GM12801 (cell line): ENCODE measurements around the gene RAB17.
A peak's percentile ranks its signal among the peaks of the same experiment; 100 is the strongest.

Source experiments
- TF ChIP-seq, protein P1 (sequence below): IDR thresholded peaks from one replicate; pipeline ENCODE4 v1.5.1; 2011; ENCODE audit warnings: control low read depth; ENCODE audit not compliant: insufficient read length; ENCODE audit errors: extremely low read depth

The RAB17 gene

DNA sequence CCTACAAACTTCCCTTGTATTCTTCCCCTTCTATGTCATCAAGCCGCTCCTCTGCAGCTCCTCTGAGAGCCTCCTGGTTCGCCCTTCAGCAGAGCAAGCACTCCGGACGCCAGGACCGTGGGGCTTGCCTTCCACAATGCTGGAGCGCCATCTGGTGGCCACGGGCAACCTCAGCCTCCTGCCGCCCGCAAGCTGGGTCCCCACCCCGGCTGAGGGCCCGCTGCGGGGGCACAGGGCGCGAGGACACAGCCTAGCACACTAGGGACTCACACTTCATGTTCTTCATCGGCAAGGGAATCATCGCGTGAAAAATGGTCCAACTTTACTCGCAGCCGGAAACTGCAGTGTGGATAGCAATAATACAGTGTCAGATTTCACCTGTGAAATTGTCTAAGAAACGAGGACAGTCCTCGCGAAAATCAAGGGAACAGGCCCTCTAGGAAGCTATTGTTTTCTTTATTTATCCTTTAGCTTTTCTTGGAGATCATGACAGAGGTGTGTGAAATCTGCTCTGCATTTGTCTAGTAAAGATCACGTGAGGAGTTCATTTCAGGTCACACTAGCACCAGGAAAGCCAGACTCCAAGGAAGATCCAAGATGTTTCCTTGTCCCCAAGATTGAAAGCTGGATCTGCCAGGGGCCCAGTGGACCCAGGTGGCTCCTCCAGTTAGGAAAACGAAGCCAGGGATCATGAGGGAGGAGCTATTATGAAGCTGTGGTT, 18.4 kb downstream of the RAB17 start:
- TF ChIP-seq, protein P1, sequence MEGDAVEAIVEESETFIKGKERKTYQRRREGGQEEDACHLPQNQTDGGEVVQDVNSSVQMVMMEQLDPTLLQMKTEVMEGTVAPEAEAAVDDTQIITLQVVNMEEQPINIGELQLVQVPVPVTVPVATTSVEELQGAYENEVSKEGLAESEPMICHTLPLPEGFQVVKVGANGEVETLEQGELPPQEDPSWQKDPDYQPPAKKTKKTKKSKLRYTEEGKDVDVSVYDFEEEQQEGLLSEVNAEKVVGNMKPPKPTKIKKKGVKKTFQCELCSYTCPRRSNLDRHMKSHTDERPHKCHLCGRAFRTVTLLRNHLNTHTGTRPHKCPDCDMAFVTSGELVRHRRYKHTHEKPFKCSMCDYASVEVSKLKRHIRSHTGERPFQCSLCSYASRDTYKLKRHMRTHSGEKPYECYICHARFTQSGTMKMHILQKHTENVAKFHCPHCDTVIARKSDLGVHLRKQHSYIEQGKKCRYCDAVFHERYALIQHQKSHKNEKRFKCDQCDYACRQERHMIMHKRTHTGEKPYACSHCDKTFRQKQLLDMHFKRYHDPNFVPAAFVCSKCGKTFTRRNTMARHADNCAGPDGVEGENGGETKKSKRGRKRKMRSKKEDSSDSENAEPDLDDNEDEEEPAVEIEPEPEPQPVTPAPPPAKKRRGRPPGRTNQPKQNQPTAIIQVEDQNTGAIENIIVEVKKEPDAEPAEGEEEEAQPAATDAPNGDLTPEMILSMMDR = peak; percentile 11

- TF ChIP-seq, protein P1 = no peak
Measured at GRCh38 chr2:237571551-237571950, 19.0 kb downstream of the RAB17 start.

DNA sequence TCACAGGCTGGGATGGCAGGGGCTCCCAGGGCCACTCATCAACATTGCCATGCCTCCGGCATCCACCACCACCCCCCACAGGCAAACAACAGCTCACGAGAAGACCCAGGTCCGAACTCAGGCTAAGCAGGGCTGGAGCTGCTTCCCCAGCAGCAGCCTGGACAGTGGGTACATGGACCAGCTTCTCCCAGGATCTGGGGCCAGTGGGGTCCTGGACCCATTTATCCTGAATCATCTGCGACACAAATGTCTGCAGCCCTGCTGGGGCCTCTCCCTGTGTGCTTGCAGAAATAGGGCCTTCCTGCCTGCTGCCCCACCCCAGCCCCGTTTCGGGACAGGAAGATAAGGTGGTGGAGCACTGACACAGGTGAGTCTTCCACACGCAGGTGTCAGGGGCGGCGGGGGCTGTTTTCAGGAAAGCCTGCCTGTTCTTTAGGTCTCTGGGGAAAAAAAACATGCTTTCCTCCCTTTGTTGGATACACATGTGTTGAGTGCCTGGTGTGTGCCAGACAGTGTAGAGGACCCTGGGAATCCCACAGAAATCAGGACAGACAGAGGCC, 19.7 kb downstream of the RAB17 start:
- TF ChIP-seq, protein P1 = no peak

- TF ChIP-seq, protein P1 = no peak
Measured at GRCh38 chr2:237569896-237570295, 20.6 kb downstream of the RAB17 start.

DNA sequence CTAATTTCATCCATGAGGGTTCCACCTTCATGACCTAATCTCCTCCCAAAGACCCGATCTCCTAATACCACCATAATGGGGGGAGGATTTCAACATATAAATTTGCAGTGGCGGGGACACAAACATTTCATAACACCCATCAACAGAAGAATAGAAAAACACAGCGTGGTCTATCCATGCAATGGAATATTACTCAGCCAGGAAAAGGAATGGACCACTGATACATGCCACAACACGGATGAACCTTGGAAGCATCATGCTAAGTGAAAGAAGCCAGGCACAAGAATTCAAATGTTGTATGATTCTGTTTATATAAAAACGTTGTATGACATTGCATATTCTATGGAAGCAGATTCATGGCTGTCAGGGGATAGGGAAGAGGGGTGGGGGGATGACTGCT, 21.5 kb downstream of the RAB17 start:
- TF ChIP-seq, protein P1 = no peak

- TF ChIP-seq, protein P1 = no peak
Measured at GRCh38 chr2:237568121-237568660, 22.3 kb downstream of the RAB17 start.

DNA sequence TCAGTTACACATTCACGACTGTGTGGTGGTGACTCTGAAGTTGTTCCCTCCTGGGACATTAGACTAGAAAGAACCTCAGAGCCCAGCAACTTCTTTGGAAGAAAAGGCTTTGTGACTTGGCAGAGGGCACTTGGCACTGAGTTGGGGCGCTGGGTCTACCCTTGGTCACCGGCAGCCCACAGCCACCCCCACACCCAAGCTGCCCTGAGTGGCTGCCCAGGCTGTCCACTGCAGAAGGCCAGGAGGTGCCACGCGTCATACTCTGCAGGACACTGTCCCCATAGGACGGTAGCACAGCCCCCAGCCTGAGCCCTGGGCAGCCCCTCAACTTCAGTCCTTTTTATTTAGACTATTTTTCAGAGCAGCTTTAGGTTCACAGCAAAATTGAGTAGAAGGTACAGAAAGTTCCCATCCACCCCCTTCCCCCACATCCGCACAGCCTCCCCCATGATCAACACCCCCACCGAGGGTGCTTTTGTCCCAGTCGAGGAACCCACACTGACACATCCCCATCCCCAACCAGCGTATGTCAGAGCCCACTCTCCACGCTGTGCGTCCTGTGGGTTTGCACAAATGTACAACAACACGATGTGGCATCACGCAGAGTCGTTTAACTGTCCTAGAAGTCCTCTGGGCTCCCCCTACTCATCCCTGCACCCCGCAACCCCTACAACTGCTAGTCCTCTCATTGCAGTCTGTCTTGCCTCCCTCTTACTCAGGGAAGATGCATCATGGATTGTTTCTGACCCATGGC, 23.1 kb downstream of the RAB17 start:
- TF ChIP-seq, protein P1 = no peak
